ENCODE results near the gene HHIP.

The HHIP gene, protein sequence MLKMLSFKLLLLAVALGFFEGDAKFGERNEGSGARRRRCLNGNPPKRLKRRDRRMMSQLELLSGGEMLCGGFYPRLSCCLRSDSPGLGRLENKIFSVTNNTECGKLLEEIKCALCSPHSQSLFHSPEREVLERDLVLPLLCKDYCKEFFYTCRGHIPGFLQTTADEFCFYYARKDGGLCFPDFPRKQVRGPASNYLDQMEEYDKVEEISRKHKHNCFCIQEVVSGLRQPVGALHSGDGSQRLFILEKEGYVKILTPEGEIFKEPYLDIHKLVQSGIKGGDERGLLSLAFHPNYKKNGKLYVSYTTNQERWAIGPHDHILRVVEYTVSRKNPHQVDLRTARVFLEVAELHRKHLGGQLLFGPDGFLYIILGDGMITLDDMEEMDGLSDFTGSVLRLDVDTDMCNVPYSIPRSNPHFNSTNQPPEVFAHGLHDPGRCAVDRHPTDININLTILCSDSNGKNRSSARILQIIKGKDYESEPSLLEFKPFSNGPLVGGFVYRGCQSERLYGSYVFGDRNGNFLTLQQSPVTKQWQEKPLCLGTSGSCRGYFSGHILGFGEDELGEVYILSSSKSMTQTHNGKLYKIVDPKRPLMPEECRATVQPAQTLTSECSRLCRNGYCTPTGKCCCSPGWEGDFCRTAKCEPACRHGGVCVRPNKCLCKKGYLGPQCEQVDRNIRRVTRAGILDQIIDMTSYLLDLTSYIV

DNA sequence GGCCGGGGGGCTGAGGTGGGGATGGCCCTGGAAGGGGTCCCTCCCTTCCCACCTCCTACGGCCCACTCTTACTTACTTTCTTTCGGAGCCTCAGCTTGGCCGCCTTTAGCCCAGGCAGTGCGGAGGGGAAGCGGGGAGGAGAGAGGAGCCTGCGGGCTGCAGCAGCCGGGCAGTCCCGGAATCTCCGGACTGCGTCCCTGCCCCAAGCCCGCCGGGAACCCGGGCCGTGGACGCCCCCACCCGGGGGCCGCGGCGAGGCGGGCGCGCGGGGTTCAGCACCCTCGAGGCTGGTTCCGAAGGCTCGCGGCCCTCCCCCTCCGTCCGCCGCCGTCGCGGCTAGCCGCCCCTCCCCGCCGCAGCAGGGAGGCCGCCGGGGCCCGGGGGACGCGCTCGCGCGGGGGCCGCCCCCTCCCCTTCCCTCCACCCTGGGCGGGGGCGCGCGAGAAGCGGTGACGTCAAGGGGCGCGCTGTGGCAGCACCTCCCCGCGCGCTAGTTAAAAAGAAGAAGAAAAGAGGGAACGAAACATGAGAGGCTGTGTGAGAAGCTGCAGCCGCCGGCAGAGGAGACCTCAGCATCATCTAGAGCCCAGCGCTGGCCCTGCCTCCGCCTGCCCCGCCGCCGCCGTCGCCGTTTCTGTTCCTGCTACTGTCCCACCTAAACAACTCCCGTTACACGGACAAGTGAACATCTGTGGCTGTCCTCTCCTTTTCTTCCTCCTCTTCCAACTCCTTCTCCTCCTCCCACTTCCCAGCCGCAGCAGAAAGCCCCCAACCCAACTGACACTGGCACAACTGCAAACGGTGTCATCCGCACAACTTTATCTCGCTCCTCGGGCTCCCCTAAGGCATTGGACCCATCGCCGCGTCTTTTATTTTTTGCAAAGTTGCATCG is at the start of gene HHIP:
Gene HHIP (plus strand): TSS at position 526 of the 892 bp plus-strand sequence. CDS start 520 bp downstream, outside the sequence.
- no peak for DNase-seq

DNA sequence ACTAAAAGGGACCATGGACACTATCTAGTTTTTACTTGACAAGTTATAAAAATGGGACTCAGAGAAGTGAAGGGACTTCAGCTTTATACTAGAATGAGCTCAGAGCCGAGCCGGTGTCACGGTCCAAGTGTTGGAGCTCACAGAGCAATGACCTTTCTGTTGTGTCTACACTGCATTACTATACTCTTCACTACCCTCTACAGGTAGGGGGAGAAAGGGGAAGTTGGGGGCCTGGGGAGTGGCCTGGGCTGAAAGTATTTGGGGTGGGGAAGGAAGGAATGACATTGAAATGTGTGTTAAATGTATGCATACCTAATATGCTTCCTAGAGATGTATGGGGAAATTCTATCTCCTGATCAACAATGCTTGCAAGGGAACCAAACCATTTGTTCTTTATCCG is 48.8 kb upstream of the HHIP start:
- DNase-seq = no peak

DNA sequence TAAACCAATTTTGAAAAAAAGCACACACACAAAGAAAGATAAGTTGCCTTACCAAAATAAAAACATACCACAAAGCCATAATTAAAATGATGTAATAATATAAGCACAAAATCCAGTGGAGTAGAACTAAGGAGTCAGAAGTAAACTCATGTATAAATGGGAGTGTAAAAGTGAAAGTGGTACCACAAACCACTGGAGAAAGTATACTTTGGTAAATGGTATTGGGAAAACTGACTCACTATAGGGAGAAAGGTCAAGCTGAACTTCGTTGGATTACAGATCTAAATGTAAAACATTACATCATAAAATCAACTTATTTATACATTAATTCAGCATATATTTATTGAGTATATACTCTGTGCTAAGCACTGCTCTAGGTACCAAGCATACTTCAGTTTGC is 46.3 kb upstream of the HHIP start:
- DNase-seq = no peak

DNA sequence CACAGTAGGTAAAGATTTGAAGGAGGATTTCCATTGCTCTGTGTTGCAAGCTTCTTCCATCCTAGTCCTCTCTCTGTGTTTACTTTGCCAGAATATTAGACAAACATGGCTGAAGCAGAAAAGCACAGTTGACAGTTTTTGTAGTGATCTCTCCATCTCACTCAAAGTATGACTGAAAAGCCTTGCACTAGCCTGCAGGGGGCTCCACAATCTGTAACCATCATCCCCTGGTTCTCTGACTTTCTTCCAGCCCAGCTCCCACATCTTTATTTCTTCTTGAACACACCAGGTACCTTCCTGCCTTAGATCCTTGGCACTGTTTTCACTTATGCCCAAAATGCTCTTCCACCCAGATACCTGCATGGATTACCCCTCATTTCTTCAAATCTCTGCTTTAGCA is 34.1 kb upstream of the HHIP start:
- DNase-seq = no peak

DNA sequence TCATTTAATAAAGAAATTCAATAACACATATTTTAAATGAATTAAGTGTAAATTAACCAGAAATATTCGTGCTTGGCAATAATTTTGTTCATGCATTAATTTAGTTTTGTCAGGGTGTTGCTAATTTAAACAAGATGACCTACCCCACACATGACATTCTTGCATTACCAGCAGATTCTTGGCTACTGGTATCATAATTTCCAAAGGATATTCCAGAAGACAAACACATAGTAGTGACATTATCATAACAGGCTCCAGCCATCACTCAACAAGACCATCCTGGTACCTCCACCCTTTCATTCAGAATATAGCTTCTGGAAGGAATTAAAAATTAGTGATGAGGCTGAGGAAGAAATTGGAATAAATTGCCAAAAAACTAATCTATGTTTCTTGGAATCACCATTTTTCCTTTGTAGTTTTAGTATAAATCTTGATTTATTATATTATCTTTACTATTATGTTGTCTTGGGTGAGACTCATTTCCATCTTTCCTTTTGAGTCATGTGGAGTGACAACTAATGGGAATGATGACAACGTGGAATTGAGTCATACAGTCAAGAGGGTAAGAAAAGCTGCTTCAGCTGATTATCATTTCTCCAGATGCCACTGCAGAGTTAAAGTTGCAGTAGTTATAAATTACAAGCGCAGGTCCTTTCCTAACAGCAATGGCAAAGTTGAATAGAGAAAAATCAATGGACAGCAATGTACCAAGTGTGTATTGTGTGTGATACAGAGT is 30.9 kb upstream of the HHIP start:
- DNase-seq = no peak

DNA sequence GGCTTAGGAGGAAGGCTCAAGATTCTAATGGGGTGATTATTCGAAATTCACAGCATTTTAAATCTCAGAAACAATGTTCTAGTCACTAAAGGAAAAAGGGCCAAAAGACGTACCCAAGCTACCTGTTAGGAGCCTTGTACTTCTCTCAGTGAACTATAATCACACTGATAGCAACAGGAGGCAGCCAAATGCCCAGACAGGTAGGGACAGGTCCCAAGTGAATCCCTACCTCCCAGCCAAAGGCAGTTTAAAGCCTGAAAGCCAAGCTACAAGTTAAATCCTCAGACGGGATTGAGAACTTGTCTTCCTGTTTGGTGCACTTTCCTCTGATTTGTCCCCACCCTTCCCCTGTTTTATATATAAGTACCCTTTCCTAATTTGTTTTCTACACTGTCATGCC is 24.3 kb upstream of the HHIP start:
- DNase-seq = no peak

DNA sequence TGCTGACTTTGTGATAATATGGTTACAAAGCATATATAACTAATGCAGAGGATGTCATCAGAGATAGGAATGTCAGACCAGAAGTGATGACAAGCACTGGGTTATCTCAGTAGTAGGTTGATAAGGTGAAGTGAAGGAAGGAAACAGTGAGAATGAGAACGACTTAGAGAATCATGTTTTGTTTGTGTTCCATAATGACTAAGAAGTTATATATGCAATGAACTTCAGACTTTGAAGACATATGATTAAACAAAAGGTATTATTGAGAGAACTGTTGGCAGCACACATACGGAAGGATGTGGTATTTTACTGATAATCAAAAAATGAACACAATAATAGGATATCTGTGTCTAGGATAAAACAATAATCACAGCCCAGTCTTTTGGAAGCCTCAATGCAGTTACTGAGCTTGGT is 18.3 kb upstream of the HHIP start:
- DNase-seq = no peak

DNA sequence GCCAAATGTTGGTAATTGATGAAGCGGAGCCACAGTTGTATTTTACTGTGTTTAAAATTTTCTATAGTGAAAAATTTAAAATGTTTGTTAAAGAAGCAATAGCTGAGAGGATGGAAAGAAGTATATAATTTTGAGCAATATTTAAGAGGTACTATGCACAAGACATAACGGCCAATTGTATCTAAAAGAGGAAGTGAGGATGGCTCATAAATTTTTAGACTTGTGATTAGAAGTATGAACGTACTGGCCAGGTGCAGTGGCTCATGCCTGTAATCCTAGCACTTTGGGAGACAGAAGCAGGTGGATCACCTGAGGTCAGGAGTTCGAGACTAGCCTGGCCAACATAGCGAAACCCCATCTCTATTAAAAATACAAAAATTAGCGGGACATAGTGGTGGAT is 12.7 kb upstream of the HHIP start:
- DNase-seq = no peak

DNA sequence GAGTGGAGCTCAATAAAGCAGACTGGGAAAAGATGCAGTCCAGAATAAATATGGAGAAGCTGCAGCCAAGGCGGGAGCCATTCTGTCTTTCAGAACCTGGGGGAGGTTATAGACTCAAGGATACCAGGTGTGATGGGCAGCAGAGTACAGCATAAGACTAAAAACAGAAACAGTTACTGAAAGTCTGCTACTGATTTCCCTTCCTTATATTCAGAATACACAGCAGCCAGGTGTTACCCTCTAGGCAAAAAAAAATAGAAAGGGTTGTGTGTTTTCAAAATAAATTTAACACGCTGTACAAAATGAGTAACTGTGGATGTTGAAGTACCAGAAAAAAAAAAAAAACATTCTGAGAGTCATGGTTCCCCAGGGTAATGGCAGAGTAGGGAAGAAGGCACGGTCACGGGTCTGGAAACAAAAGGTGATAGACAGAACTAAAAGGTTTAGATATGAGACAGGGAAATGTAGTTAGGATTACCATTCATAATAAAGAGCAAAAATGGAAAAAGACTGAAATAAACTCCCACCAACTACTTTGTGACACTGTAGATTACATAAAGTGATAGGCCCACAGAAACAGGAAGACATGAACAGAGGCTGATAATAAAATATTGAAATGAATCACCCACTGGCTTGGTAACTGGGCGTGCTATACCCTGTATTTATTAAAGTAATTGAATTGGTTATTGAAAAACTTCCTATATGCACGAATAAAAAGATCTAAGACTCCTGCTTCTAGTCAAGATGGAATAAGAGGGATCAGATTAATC is 10.8 kb upstream of the HHIP start:
- DNase-seq = no peak

DNA sequence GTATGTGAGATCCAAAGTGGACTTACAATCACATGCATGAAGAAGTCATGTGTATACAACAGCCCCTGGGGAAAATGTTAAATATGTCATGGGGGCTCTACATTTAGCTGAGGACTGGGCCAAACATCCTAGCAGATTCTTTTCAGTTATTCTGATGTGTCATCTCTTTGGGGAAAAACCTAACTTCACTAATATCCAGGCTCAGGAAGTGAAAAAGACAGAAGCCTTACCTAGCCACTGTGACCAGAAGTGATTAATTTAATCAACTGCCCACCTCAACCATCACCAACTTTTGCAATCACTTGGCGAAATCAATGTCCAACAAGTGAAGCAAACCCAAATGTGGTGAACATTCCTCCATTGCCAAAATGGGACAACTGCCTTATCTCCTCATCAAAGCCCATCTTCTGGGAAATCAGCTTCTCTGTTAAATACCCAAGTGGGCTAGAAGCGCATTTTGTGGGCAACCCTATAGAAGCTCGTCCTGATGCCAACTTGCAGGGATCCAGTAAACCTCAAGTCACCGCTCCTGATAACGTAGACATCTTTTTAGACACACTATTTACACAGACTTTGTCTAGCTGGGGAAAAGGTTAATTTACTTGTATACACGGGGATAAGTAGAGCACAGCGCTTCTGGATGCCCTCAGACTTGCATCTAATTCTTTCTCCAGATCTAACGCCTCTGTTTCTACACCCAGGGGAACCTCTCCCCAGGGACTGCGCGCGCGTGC is 1.4 kb upstream of the HHIP start:
- no peak for DNase-seq

DNA sequence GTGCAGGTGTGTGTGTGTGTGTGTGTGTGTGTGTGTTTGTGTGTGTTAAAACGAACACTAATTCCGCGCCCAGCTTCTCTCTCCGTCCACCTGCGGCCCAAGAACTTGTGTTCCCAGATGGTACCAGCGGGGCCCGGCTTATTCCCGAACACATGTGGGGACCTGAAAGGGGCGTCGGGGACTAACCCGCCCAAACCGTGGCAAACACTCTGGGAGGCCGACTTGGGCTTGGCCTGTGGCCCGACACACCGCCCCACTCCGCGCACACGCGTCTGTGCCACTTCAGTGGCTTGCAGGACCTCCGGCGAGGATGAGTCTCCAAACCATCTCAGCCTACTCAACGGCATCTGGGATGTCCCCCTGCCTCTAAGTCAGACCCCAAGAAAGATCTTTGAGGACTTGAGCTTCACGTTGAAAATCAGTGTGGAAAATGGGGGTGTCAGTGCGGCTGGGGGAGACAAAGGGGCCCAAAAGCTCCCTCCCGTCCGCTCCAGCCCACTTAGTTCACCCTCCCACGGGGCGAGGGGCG is 790 bp upstream of the HHIP start:
- DNase-seq = no peak

DNA sequence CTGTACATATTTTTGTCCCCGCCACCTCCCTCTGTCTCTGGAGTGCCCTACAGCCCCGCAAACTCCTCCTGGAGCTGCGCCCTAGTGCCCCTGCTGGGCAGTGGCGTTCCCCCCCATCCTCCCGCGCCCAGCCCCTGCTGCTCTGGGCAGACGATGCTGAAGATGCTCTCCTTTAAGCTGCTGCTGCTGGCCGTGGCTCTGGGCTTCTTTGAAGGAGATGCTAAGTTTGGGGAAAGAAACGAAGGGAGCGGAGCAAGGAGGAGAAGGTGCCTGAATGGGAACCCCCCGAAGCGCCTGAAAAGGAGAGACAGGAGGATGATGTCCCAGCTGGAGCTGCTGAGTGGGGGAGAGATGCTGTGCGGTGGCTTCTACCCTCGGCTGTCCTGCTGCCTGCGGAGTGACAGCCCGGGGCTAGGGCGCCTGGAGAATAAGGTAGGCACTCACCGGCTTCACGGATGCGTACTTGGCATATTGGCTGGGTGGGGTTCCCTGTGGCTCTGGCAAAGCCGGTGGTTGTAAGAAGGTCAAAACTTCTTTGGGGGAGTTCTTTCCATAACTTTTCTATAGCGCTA is 653 bp downstream of the HHIP start:
- DNase-seq = no peak

DNA sequence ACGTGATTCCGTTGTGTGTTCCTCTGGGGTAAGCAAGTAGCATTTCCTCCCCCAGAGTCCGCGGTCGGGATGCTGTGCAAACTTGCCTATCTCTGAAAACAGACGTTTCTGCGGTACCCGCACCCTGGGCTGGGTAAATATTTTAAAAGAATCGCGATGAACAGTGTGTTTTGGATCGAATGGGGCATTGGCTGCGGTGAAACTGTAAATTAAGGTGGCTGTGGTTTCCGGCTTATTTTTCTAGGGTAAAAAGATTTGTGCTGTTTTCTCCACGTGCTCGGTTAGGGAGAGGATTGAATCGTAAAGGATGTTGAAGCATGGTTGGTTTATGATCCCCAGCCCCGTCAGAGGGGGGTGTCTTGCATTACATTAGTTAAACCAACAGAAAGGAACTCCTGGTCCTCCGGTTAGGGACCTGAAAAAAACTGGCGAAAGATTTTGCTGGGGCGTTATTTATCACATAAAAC is 1.2 kb downstream of the HHIP start:
- no peak for DNase-seq

DNA sequence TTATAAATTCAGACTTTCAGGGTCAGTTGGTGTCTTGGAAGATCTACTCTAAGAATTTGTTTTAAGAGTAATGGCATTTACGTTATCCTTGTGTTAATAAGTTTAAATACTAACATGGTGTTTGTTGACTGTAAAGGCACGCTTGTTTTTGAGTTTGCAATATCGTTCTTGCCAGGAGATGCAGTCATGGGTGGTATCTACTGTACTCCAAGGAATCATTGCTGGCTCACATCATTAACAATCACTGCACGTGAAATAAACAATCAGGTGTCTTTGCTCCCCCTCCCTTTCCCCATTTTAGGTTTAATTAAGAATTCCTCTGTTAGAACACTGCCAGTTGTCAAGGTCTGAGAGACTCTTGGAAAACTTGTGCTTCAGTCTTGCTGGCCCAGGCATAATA is 1.6 kb downstream of the HHIP start:
- DNase-seq = no peak

DNA sequence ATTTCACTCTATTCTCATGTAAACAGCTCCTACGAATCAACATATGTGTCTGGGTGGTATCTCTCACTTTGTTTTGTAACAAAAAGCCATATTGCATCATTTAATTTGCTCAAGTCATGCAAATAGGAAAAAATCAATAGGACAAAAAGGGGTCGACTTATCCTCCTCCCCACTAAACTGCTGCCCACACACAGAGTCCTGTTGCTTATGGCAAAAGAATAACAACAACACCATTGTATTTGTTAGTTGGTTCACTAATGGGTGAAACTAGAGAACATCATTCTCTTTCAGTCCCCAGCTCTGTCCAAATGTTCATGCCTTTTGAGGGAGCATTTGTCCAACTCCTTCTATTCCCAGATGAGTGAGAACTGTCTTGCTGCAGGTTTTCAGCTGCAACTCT is 2.1 kb downstream of the HHIP start:
- DNase-seq = no peak

DNA sequence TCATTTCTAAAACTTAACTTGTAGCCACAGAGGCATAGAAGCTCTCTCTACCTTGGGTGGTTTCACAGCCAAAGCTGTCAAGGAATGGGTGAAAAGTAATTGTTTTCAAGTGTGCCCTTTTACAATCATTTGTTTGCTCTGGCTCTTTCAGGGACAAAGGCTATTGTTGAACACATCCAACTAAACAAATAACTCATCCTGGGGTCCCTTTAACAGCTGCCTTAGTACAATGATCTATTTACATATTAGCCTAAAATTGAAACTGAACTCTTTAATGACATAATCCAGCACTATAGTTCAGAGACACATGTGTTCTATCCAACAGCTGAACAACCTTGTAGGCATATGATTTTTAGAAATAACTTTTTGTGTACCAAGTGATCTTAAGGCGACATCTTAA is 3.7 kb downstream of the HHIP start:
- no peak for DNase-seq

DNA sequence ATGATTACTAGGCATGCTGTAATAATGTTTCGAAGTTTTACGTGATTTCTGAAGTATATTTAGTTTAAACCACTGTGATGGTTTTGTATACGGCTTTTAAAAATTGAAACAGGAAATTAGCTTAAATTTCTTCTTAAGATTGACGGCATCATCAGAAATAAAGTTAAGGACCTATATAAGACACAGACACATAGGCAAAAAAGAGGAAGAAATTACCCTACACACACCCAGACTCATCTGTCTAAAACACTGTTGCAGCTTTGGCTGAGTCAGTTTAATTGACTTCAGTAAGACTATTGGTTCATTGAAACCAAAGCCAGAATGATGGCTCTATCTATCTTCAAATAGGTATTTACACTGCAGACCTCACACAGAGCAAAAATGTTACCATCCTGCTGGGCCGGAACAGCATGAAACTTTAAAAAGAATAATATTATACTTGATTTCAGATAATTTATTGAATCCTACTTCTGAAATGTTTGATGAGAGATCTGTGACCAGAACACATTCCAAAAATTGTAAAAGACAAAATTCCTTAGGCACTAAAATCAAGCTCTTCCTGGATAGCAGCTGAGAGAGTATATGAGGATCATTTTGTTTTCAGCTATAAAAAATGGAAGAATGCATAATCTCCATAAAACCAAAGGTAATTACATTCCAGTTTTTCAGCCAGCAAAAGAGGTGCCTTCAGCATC is 4.5 kb downstream of the HHIP start:
- no peak for DNase-seq

DNA sequence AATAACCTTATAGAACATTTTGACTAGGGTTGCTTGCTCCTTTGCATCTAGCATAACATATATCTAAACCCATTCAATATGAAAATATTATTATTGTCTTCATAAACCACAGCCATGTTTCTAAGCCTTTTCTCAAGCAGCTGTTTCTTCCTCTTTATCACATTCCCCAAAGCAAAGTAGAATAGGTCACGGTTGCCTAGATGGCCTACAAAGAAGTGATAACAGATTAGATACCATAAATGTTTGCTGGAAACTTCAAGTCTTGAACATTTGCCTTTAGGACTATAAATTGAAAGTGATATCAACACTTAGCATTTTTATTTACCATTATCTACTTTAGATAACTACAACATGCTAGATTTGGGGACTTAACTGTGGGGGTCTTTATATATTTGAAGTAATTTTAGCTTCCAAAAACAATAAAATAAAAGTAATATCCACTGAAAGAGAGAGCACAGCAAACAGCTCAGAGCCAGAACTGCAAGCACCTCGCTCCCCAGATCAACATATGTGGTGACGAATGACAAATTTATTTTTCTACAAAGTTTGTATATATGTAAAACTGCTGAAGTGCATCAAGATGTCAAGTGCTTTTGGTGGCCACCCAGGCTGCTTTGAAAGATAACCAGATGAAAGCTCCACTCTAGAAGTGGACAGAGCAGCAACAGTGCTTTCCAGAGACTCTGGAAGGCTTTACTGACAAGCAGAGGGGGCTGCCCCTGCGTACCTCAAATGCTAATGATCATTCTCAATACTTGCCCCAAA is 8.0 kb downstream of the HHIP start:
- no peak for DNase-seq

DNA sequence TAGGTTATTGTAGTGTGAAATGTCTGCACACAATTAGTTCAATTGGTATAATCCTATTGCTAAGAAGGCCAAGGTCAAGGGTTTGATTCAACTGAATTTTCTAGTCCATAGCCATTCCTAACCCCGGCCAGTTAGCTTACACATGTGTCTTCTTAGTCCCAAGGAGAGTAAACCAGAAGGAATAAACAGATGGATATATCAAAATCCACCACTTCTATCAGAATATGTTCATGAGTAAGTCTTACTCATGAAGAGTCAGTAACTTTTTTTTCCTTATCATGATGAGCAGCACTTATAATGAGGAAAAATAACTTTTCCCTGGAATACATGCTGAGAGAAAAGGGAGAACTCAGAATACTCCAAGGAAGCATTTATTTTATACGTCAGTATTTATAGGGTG is 9.5 kb downstream of the HHIP start:
- no peak for DNase-seq

Data from activated CD4-positive, CD25-positive, alpha-beta regulatory T cell (primary cell).